Liver (tissue), 3 donors: ENCODE data around the gene TMEM260.

ENCODE experiments used
- CTCF ChIP-seq: fragments of 150-350 bp; IDR thresholded peaks from 2 replicates; pipeline ENCODE4 v1.5.1; 2017; ENCODE audit warnings: improper control_type of control experiment, low read depth, low read length; ENCODE audit not compliant: missing input control
- FOXA1 ChIP-seq: IDR thresholded peaks from 2 replicates; pipeline ENCODE4 v1.6.1; 2016; ENCODE audit warnings: antibody characterized with exemption
- GABPA ChIP-seq, 2 donors: IDR thresholded peaks in 1 of 2; conservative IDR thresholded peaks in 1 of 2; 2 replicates each; pipeline ENCODE4 v1.6.1; 2016; ENCODE audit warnings: antibody characterized with exemption in 2 of 2, mild to moderate bottlenecking in 1 of 2, moderate library complexity in 1 of 2
- HNF4A ChIP-seq, 2 donors: conservative IDR thresholded peaks; 2 replicates each; pipeline ENCODE4 v1.6.1; 2016; ENCODE audit warnings: antibody characterized with exemption in 2 of 2, mild to moderate bottlenecking in 2 of 2
- JUND ChIP-seq, 2 donors: IDR thresholded peaks; 2 replicates each; pipeline ENCODE4 v1.6.1; 2016; ENCODE audit warnings: antibody characterized with exemption in 2 of 2
- MAX ChIP-seq: IDR thresholded peaks from 2 replicates; pipeline ENCODE4 v1.6.1; 2016; ENCODE audit warnings: antibody characterized with exemption
- RAD21 ChIP-seq, 2 donors: IDR thresholded peaks; 2 replicates each; pipeline ENCODE4 v1.6.1; 2016; ENCODE audit warnings: antibody characterized with exemption in 2 of 2, mild to moderate bottlenecking in 2 of 2
- REST ChIP-seq: IDR thresholded peaks from 2 replicates; pipeline ENCODE4 v1.6.1; 2016; ENCODE audit warnings: antibody characterized with exemption, mild to moderate bottlenecking
- SP1 ChIP-seq: IDR thresholded peaks from 2 replicates; pipeline ENCODE4 v1.6.1; 2018; ENCODE audit warnings: antibody characterized with exemption, mild to moderate bottlenecking
- TAF1 ChIP-seq: conservative IDR thresholded peaks from 2 replicates; pipeline ENCODE4 v1.6.1; 2016; ENCODE audit warnings: antibody characterized with exemption, mild to moderate bottlenecking
- YY1 ChIP-seq: IDR thresholded peaks from 2 replicates; pipeline ENCODE4 v1.6.1; 2016; ENCODE audit warnings: antibody characterized with exemption, mild to moderate bottlenecking
- donor health status: healthy.
- donor health status: healthy.

- TF ChIP-seq CTCF: no peak
- no peak for TF ChIP-seq FOXA1
- no peak for TF ChIP-seq RAD21 (IDR thresholded peaks at IDR 0.05)
- no peak for TF ChIP-seq MAX
- no peak for TF ChIP-seq HNF4A (conservative IDR thresholded peaks at IDR 0.05)
- no peak for TF ChIP-seq REST
- no peak for TF ChIP-seq SP1
- TF ChIP-seq TAF1: no peak
- no peak for TF ChIP-seq JUND (IDR thresholded peaks at IDR 0.05)
- TF ChIP-seq YY1: no peak
- no peak for TF ChIP-seq GABPA (IDR thresholded peaks at IDR 0.05 in 1 of 2, conservative IDR thresholded peaks at IDR 0.05 in 1 of 2)
Observed at GRCh38 chr14:56559182-56559581, 20.4 kb upstream of the TMEM260 start.
